ENCODE measurements around the gene CLEC18C.
"Not testable (repeated sequence)": the region's sequence is repeated elsewhere in the genome, so short reads cannot be mapped to it uniquely, and the experiment has no call there.

CLEC18C gene

GRCh38 chr16:70223216-70223615 lies 49.6 kb downstream of the CLEC18C start:
- not testable (repeated sequence) for H3K36me3 ChIP-seq (ENCODE audit: control insufficient read depth, insufficient read depth, low read length)

GRCh38 chr16:70223971-70224513 lies 50.5 kb downstream of the CLEC18C start:
- not testable (repeated sequence) for H2AFZ ChIP-seq; H3K4me1 ChIP-seq; H3K36me3 ChIP-seq (ENCODE audit: control insufficient read depth, insufficient read depth, low read length); H3K79me2 ChIP-seq; H3K27me3 ChIP-seq (ENCODE audit: control insufficient read depth, insufficient read depth, low read length); H3K27ac ChIP-seq; H3K9me3 ChIP-seq (ENCODE audit: control insufficient read depth, low read length); H3K4me3 ChIP-seq (ENCODE audit: low read depth, low read length); H3K4me2 ChIP-seq (ENCODE audit: low read length); H3K9ac ChIP-seq

More at GRCh38 chr16:70223216-70223615, 49.6 kb downstream of the CLEC18C start:
- H2AFZ ChIP-seq; H3K79me2 ChIP-seq; H3K27ac ChIP-seq; H3K9me3 ChIP-seq (ENCODE audit: control insufficient read depth, low read length); H3K9ac ChIP-seq; H3K4me3 ChIP-seq (ENCODE audit: low read depth, low read length); H3K4me2 ChIP-seq (ENCODE audit: low read length); H3K4me1 ChIP-seq; H3K27me3 ChIP-seq (ENCODE audit: control insufficient read depth, insufficient read depth, low read length): not testable (repeated sequence)

- not testable (repeated sequence) for H3K4me1 ChIP-seq; H3K27me3 ChIP-seq (ENCODE audit: control insufficient read depth, insufficient read depth, low read length); H3K36me3 ChIP-seq (ENCODE audit: control insufficient read depth, insufficient read depth, low read length); H3K9me3 ChIP-seq (ENCODE audit: control insufficient read depth, low read length); H3K9ac ChIP-seq; H3K79me2 ChIP-seq; H3K4me3 ChIP-seq (ENCODE audit: low read depth, low read length); H3K27ac ChIP-seq; H3K4me2 ChIP-seq (ENCODE audit: low read length); H2AFZ ChIP-seq
Observed at GRCh38 chr16:70224645-70225044, 51.1 kb downstream of the CLEC18C start.

GRCh38 chr16:70225430-70225829 lies 51.8 kb downstream of the CLEC18C start:
- not testable (repeated sequence) for H3K9ac ChIP-seq; H3K4me2 ChIP-seq (ENCODE audit: low read length); H3K9me3 ChIP-seq (ENCODE audit: control insufficient read depth, low read length); H3K4me3 ChIP-seq (ENCODE audit: low read depth, low read length); H3K27ac ChIP-seq; H3K27me3 ChIP-seq (ENCODE audit: control insufficient read depth, insufficient read depth, low read length); H3K36me3 ChIP-seq (ENCODE audit: control insufficient read depth, insufficient read depth, low read length); H3K4me1 ChIP-seq; H2AFZ ChIP-seq; H3K79me2 ChIP-seq

GRCh38 chr16:70226024-70226423 lies 52.4 kb downstream of the CLEC18C start:
- H3K4me1 ChIP-seq; H3K9ac ChIP-seq; H3K9me3 ChIP-seq (ENCODE audit: control insufficient read depth, low read length); H3K27ac ChIP-seq; H3K36me3 ChIP-seq (ENCODE audit: control insufficient read depth, insufficient read depth, low read length); H3K79me2 ChIP-seq; H3K27me3 ChIP-seq (ENCODE audit: control insufficient read depth, insufficient read depth, low read length); H3K4me3 ChIP-seq (ENCODE audit: low read depth, low read length); H2AFZ ChIP-seq; H3K4me2 ChIP-seq (ENCODE audit: low read length): not testable (repeated sequence)

GRCh38 chr16:70231831-70232230 lies 58.2 kb downstream of the CLEC18C start:
- H3K4me3 ChIP-seq (ENCODE audit: low read depth, low read length); H3K27me3 ChIP-seq (ENCODE audit: control insufficient read depth, insufficient read depth, low read length); H3K36me3 ChIP-seq (ENCODE audit: control insufficient read depth, insufficient read depth, low read length); H3K9me3 ChIP-seq (ENCODE audit: control insufficient read depth, low read length); H3K4me1 ChIP-seq; H3K27ac ChIP-seq; H2AFZ ChIP-seq; H3K4me2 ChIP-seq (ENCODE audit: low read length); H3K9ac ChIP-seq; H3K79me2 ChIP-seq: not testable (repeated sequence)

Data from parathyroid adenoma (tissue), 2 donors.